Subcutaneous abdominal adipose tissue (tissue), 5 donors: ENCODE data around the gene KRTAP10-8.
"Not testable (repeated sequence)": the region's sequence is repeated elsewhere in the genome, so short reads cannot be mapped to it uniquely, and the experiment has no call there.

Experiments used
- H3K27ac ChIP-seq: one replicate; pipeline ENCODE4 v1.7.0; 2013; ENCODE audit warnings: low read depth, mild to moderate bottlenecking, inconsistent platforms, low read length, moderate library complexity
- H3K27me3 ChIP-seq, 5 donors: one replicate each; pipeline ENCODE4 v1.7.0; 2013; ENCODE audit warnings: low read length in 5 of 5, inconsistent platforms in 1 of 5; ENCODE audit not compliant: control insufficient read depth in 5 of 5, insufficient read depth in 4 of 5
- H3K36me3 ChIP-seq, 5 donors: one replicate each; pipeline ENCODE4 v1.7.0; 2013; ENCODE audit warnings: low read length in 5 of 5; ENCODE audit not compliant: control insufficient read depth in 5 of 5, insufficient read depth in 5 of 5
- H3K4me1 ChIP-seq, 5 donors: one replicate each; pipeline ENCODE4 v1.7.0; 2013; ENCODE audit warnings: low read length in 5 of 5, mild to moderate bottlenecking in 3 of 5, moderate library complexity in 1 of 5; ENCODE audit not compliant: control insufficient read depth in 5 of 5, insufficient read depth in 5 of 5
- H3K4me3 ChIP-seq, 5 donors: one replicate each; pipeline ENCODE4 v1.7.0; 2013; ENCODE audit warnings: low read length in 5 of 5, low read depth in 1 of 5
- H3K9ac ChIP-seq, 5 donors: one replicate each; pipeline ENCODE4 v1.7.0; 2013; ENCODE audit warnings: low read length in 5 of 5, mild to moderate bottlenecking in 4 of 5, moderate library complexity in 3 of 5
- H3K9me3 ChIP-seq, 5 donors: one replicate each; pipeline ENCODE4 v1.7.0; 2013; ENCODE audit warnings: low read length in 5 of 5; ENCODE audit not compliant: control insufficient read depth in 5 of 5
- donor health status: healthy.
- donor health status: healthy.
- donor health status: healthy.
- donor health status: healthy.
- donor health status: healthy.

Gene KRTAP10-8

GRCh38 chr21:44617071-44617501 lies 5.2 kb downstream of the KRTAP10-8 start:
- Histone ChIP-seq H3K4me1 (peaks cover 0 to 5% (median 3%) of the 10 kb centered on the region in 5 donors), H3K36me3 (no peaks in the 10 kb centered on the region), H3K27ac (no peak overlapping the region), H3K9me3 (peaks cover 0 to 4% (median 1%) of the 10 kb centered on the region in 5 donors), H3K9ac (no peak overlapping the region), H3K4me3 (no peak overlapping the region), H3K27me3 (peaks cover 4 to 26% (median 17%) of the 10 kb centered on the region in 5 donors)

GRCh38 chr21:44618504-44618903 lies 6.6 kb downstream of the KRTAP10-8 start:
- Histone ChIP-seq H3K27me3 (peaks cover 4 to 18% (median 10%) of the 10 kb centered on the region in 5 donors), H3K27ac (no peak overlapping the region), H3K4me1 (peaks cover 0 to 5% (median 3%) of the 10 kb centered on the region in 5 donors), H3K9me3 (peaks cover under 1 to 14% (median 6%) of the 10 kb centered on the region in 5 donors), H3K4me3 (no peak overlapping the region), H3K36me3 (no peaks in the 10 kb centered on the region), H3K9ac (no peak overlapping the region)

DNA sequence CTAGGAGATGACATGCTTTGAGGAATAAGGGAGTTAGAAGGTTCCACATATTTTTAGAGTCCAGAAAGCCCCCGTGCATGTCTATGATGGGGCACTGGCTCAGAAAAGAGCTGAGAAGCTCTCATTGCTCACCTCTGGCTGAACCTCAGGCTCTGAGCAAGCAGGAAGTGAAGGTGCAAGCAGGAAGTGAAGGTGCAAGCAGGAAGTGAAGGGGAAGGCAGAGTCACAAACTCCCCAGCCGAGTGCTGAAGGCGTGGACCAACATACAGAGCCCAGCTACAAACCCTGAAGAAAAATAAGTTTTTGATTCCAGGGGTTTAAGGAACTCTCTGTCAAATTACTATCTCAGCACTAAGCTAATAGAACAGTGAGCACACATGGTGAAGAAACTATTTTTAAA lies 7.0 kb downstream of the KRTAP10-8 start:
- H3K27me3 ChIP-seq = peaks cover 4 to 16% (median 10%) of the 10 kb centered on the region in 5 donors
- no peaks in the 10 kb centered on the region for H3K36me3 ChIP-seq
- peaks cover 0 to 5% (median 3%) of the 10 kb centered on the region in 5 donors for H3K4me1 ChIP-seq
- H3K9ac ChIP-seq = no peak overlapping the region
- H3K9me3 ChIP-seq = peaks cover 5 to 17% (median 8%) of the 10 kb centered on the region in 5 donors
- no peak overlapping the region for H3K27ac ChIP-seq
- H3K4me3 ChIP-seq = no peak overlapping the region

DNA sequence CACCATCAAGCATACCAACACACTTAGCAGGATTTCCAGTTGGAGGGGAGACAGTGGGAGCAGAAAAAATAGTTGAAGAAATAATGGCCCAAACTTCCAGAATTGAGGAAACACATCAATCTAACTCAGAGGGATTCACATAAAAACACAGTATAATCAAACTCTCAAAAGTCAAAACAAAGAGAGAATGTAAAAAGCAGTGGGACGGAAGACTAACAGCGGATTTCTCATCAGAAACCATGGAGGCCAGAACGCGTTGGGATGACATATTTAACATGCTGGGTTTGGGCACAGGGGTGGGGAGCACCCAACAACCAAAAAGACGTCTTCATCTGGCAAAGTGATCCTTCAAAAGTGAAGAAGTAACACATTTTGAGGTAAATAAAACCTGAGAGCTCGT lies 8.0 kb downstream of the KRTAP10-8 start:
- H3K9ac ChIP-seq = no peak overlapping the region
- peaks cover 0 to 5% (median 3%) of the 10 kb centered on the region in 5 donors for H3K4me1 ChIP-seq
- H3K36me3 ChIP-seq = no peaks in the 10 kb centered on the region
- H3K27me3 ChIP-seq = peaks cover 4 to 11% (median 5%) of the 10 kb centered on the region in 5 donors
- no peak overlapping the region for H3K4me3 ChIP-seq
- no peak overlapping the region for H3K27ac ChIP-seq
- H3K9me3 ChIP-seq = peaks cover 7 to 23% (median 17%) of the 10 kb centered on the region in 5 donors

DNA sequence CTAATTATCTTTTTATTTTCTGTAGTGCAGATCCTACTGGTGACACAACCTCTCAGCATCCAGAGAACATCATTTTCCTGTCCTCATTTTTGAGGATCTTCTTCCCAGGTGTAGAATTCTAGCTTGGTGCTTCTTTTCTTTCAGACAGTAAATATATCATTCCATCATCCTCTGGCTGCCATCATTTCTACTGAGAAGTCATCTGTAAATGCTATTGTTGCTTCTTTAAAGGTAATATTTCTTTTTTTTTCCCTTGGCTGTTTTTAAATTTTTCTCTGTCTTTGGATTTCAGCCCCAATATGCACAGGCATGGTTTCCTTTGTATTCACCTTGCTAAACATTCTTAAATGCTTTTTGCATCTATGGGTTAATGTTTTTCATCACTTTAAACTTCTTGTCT lies 11.7 kb downstream of the KRTAP10-8 start:
- Histone ChIP-seq H3K9me3 (peaks cover 7 to 26% (median 17%) of the 10 kb centered on the region in 5 donors), H3K27ac (no peak overlapping the region), H3K9ac (no peak overlapping the region), H3K36me3 (no peaks in the 10 kb centered on the region), H3K27me3 (peaks cover 11 to 26% (median 12%) of the 10 kb centered on the region in 5 donors), H3K4me1 (peaks cover 0 to 8% (median 3%) of the 10 kb centered on the region in 5 donors), H3K4me3 (no peak overlapping the region)

- Histone ChIP-seq H3K9ac (no peak overlapping the region), H3K36me3 (no peaks in the 10 kb centered on the region), H3K4me3 (no peak overlapping the region), H3K27ac (no peak overlapping the region), H3K9me3 (peaks cover 7 to 35% (median 20%) of the 10 kb centered on the region in 5 donors), H3K27me3 (peaks cover 12 to 29% (median 19%) of the 10 kb centered on the region in 5 donors), H3K4me1 (peaks cover 0 to 4% (median 0%) of the 10 kb centered on the region in 5 donors)
Measured at GRCh38 chr21:44625756-44626155, 13.9 kb downstream of the KRTAP10-8 start.

- H3K27me3 ChIP-seq = peaks cover 12 to 29% (median 19%) of the 10 kb centered on the region in 5 donors
- no peaks in the 10 kb centered on the region for H3K36me3 ChIP-seq
- peaks cover 11 to 37% (median 21%) of the 10 kb centered on the region in 5 donors for H3K9me3 ChIP-seq
- H3K27ac ChIP-seq = no peak overlapping the region
- H3K9ac ChIP-seq = no peak overlapping the region
- peaks cover 0 to 4% (median 0%) of the 10 kb centered on the region in 5 donors for H3K4me1 ChIP-seq
- no peak overlapping the region for H3K4me3 ChIP-seq
Measured at GRCh38 chr21:44626262-44626661, 14.4 kb downstream of the KRTAP10-8 start.

- Histone ChIP-seq H3K4me1 (peaks cover 0 to 4% (median 0%) of the 10 kb centered on the region in 5 donors), H3K27ac (no peak within 1 kb of the TSS), H3K9ac (no peak within 1 kb of the TSS), H3K36me3 (no peaks in the 10 kb centered on the region), H3K4me3 (no peak within 1 kb of the TSS), H3K9me3 (peaks cover 11 to 39% (median 24%) of the 10 kb centered on the region in 5 donors), H3K27me3 (peaks cover 12 to 29% (median 19%) of the 10 kb centered on the region in 5 donors)
Measured at GRCh38 chr21:44626673-44627143, 14.8 kb downstream of the KRTAP10-8 start, which contains the start of gene KRTAP10-9. KRTAP10-9 (plus strand) TSS chr21:44627093; CDS start chr21:44627172, 79 bp downstream.

GRCh38 chr21:44627181-44627822 lies 15.4 kb downstream of the KRTAP10-8 start:
- H3K9me3 ChIP-seq = peaks cover 11 to 44% (median 29%) of the 10 kb centered on the region in 5 donors
- not testable (repeated sequence) for H3K9ac ChIP-seq, H3K27ac ChIP-seq, H3K36me3 ChIP-seq, H3K4me3 ChIP-seq, H3K4me1 ChIP-seq
- H3K27me3 ChIP-seq = peaks cover 12 to 29% (median 19%) of the 10 kb centered on the region in 5 donors

GRCh38 chr21:44627831-44628233 lies 16.0 kb downstream of the KRTAP10-8 start:
- H3K9ac ChIP-seq, H3K4me1 ChIP-seq, H3K4me3 ChIP-seq, H3K36me3 ChIP-seq, H3K27ac ChIP-seq: not testable (repeated sequence)
- peaks cover 11 to 41% (median 26%) of the 10 kb centered on the region in 5 donors for H3K9me3 ChIP-seq
- H3K27me3 ChIP-seq = peaks cover 12 to 29% (median 19%) of the 10 kb centered on the region in 5 donors
